WERI-Rb-1 (cell line): Measurements from ENCODE around the gene OR6M1.

Experiments used
- DNase-seq: peaks from one replicate; pipeline ENCODE4 v3.0.0-alpha.2; 2020
- H3K27ac ChIP-seq: fragments of 250-450 bp; sonication (Bioruptor Pico); 2 replicates; pipeline ENCODE4 v1.5.1; 2020; ENCODE audit warnings: mild to moderate bottlenecking, moderate library complexity
- H3K27me3 ChIP-seq: fragments of 250-450 bp; sonication (Bioruptor Pico); 2 replicates; pipeline ENCODE4 v1.5.1; 2021; ENCODE audit warnings: mild to moderate bottlenecking, low read depth, moderate library complexity; ENCODE audit not compliant: insufficient read depth, severe bottlenecking
- H3K36me3 ChIP-seq: fragments of 250-450 bp; sonication (Bioruptor Pico); 2 replicates; pipeline ENCODE4 v1.5.1; 2020; ENCODE audit warnings: mild to moderate bottlenecking, moderate library complexity
- H3K4me3 ChIP-seq: 2 replicates; pipeline ENCODE4 v1.5.1; 2011; ENCODE audit warnings: low read depth, mild to moderate bottlenecking, control low read depth, low read length
- H3K9me3 ChIP-seq: fragments of 250-450 bp; sonication (Bioruptor Pico); 2 replicates; pipeline ENCODE4 v1.5.1; 2021; ENCODE audit warnings: mild to moderate bottlenecking, moderate library complexity; ENCODE audit not compliant: severe bottlenecking
- TF ChIP-seq, protein P1 (sequence below): IDR thresholded peaks from 2 replicates; pipeline ENCODE4 v1.5.1; 2011; ENCODE audit warnings: low read depth, mild to moderate bottlenecking, control low read depth, inconsistent platforms, low read length

The OR6M1 gene, protein sequence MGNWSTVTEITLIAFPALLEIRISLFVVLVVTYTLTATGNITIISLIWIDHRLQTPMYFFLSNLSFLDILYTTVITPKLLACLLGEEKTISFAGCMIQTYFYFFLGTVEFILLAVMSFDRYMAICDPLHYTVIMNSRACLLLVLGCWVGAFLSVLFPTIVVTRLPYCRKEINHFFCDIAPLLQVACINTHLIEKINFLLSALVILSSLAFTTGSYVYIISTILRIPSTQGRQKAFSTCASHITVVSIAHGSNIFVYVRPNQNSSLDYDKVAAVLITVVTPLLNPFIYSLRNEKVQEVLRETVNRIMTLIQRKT

DNA sequence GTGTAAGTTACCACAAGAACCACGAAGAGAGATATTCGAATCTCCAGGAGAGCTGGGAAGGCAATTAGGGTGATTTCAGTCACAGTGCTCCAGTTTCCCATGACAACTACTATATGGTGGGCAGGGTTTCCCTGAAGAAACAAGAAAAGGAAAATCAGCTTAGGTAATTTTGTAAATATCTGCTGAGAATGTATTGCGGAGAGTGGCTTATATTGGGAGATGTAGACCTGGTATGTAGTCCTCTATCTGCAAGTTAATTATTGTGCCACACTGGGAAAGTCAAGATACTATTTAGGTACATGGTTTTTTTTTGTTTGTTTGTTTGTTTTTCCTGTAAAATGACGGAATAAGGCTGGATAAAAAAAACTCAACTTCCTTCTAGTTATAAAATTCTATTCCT, at the start of gene OR6M1:
TSS of gene OR6M1 (minus strand) at position 101 of the 400 bp plus-strand sequence. CDS start at position 101, 0 bp downstream.
- H3K27ac ChIP-seq, result no peak within 1 kb of the TSS
- DNase-seq, result no peak

GRCh38 chr11:123853038-123853437, 46.9 kb upstream of the OR6M1 start:
- DNase-seq, result no peak
- TF ChIP-seq, protein P1, sequence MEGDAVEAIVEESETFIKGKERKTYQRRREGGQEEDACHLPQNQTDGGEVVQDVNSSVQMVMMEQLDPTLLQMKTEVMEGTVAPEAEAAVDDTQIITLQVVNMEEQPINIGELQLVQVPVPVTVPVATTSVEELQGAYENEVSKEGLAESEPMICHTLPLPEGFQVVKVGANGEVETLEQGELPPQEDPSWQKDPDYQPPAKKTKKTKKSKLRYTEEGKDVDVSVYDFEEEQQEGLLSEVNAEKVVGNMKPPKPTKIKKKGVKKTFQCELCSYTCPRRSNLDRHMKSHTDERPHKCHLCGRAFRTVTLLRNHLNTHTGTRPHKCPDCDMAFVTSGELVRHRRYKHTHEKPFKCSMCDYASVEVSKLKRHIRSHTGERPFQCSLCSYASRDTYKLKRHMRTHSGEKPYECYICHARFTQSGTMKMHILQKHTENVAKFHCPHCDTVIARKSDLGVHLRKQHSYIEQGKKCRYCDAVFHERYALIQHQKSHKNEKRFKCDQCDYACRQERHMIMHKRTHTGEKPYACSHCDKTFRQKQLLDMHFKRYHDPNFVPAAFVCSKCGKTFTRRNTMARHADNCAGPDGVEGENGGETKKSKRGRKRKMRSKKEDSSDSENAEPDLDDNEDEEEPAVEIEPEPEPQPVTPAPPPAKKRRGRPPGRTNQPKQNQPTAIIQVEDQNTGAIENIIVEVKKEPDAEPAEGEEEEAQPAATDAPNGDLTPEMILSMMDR, result no peak
- Histone ChIP-seq H3K27ac (no peak overlapping the region), H3K4me3 (no peak overlapping the region), H3K9me3 (peaks cover 7% of the 10 kb centered on the region), H3K27me3 (no peaks in the 10 kb centered on the region), H3K36me3 (no peaks in the 10 kb centered on the region)

More for the DNA sequence above, at the start of gene OR6M1:
- no peaks in the 10 kb centered on the region for H3K36me3 ChIP-seq
- no peaks in the 10 kb centered on the region for H3K27me3 ChIP-seq
- no peak within 1 kb of the TSS for H3K4me3 ChIP-seq
- H3K9me3 ChIP-seq, result no peaks in the 10 kb centered on the region
- TF ChIP-seq, protein P1, result no peak

DNA sequence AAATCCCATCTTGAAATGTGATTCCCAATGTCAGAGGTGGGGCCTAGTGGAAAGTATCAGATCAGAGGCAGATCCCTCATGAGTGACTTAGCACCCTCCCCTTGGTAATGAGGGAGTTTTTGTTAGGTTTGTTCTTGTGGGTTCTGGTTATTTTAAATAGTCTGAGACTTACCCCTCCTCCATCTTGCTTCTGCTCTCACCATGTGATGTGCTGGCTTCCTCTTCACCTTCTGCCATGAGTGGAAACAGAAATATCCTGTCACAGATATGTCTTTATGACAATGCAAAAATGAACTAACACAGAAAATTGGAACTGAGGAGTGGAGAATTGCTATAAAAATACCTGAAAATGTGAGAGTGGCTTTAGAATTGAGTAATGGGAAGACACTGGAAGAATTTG, 46.2 kb upstream of the OR6M1 start:
- Histone ChIP-seq H3K36me3 (no peaks in the 10 kb centered on the region), H3K27me3 (no peaks in the 10 kb centered on the region), H3K9me3 (peaks cover 7% of the 10 kb centered on the region), H3K4me3 (no peak overlapping the region), H3K27ac (no peak overlapping the region)
- TF ChIP-seq, protein P1, result no peak
- DNase-seq, result no peak

DNA sequence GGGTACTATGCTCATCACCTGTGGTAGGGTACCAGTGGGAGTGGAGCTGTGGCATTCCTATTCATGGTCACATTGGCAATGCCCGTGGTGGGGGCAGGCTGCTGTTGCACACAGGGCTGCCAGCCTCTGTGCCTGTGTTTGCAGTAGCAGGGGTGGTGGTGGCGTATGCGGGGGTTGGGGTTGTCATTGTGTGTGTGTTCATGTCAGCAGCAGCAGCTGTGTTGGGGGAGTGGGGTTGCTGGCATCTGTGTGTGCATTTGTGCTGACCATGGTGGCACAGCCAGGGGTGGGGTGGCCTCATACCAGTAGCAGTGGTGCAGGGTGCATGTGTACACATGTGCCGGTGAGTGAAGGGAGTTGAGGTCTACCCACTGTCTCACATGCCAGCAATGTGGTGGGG, 45.0 kb upstream of the OR6M1 start:
- Histone ChIP-seq H3K27ac (no peak overlapping the region), H3K9me3 (peaks cover 1% of the 10 kb centered on the region), H3K36me3 (no peaks in the 10 kb centered on the region), H3K27me3 (no peaks in the 10 kb centered on the region), H3K4me3 (no peak overlapping the region)
- TF ChIP-seq, protein P1, result no peak
- DNase-seq, result no peak

- no peak overlapping the region for H3K4me3 ChIP-seq
- H3K27ac ChIP-seq, result no peak overlapping the region
- no peak for DNase-seq
- TF ChIP-seq, protein P1, result no peak
- H3K27me3 ChIP-seq, result no peaks in the 10 kb centered on the region
- H3K9me3 ChIP-seq, result no peaks in the 10 kb centered on the region
- H3K36me3 ChIP-seq, result no peaks in the 10 kb centered on the region
Measured at GRCh38 chr11:123841174-123841573, 35.0 kb upstream of the OR6M1 start.

- no peaks in the 10 kb centered on the region for H3K27me3 ChIP-seq
- TF ChIP-seq, protein P1, result no peak
- H3K36me3 ChIP-seq, result no peaks in the 10 kb centered on the region
- DNase-seq, result peak; percentile 28
- H3K9me3 ChIP-seq, result no peaks in the 10 kb centered on the region
- H3K27ac ChIP-seq, result no peak overlapping the region
- H3K4me3 ChIP-seq, result no peak overlapping the region
Measured at GRCh38 chr11:123839131-123839530, 33.0 kb upstream of the OR6M1 start.
